Fibroblast of skin of back (primary cell): Measurements from ENCODE around the gene TRIB2.
A peak's percentile ranks its signal among the peaks of the same experiment; 100 is the strongest.

ENCODE experiments used
- DNase-seq: peaks from one replicate; pipeline ENCODE4 v3.0.0-alpha.2; 2013

Gene TRIB2

DNA sequence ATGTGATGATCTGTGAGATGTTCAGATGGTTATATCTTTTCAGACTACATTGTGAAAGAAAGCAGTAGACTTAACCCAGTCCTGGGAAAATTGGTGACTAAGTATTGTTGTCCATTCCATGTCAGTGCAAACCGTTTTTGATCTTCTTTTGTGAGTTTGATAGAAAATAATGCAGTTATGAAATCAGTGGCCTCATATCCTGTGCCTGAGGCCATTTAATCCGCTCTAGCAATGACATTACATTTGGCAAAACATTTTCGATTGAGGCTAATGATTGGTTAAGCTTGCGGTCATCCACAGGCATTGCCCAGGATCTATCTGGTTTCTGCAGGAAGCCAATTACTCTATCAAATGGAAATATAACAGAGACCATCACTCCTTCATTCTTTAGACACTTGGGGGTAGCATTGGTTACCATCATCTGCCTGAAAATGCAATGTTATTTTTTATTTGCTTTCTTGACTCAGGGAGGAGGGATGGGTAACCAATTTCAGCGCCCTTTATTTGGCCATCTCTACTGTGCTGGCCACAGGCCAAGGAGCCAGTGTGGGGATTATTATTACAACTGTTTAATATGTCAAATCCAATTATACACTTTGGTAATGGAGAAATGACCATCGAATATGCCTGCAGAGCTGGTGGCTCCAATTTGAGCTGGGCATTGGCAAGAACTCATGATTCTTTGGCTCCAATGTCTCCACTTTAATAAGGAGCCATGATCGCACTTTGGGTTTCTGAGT lies 33.6 kb downstream of the TRIB2 start:
- no peak for DNase-seq

GRCh38 chr2:12754643-12755042 lies 37.9 kb downstream of the TRIB2 start:
- no peak for DNase-seq

- DNase-seq = no peak
These were observed 38.6 kb downstream of the TRIB2 start for GRCh38 chr2:12755384-12755783.

- DNase-seq = peak; percentile 98
These were observed 42.5 kb downstream of the TRIB2 start for GRCh38 chr2:12759248-12759647.

GRCh38 chr2:12761104-12761503 lies 44.4 kb downstream of the TRIB2 start:
- peak; percentile 59 for DNase-seq

GRCh38 chr2:12762337-12762736 lies 45.6 kb downstream of the TRIB2 start:
- DNase-seq = no peak

DNA sequence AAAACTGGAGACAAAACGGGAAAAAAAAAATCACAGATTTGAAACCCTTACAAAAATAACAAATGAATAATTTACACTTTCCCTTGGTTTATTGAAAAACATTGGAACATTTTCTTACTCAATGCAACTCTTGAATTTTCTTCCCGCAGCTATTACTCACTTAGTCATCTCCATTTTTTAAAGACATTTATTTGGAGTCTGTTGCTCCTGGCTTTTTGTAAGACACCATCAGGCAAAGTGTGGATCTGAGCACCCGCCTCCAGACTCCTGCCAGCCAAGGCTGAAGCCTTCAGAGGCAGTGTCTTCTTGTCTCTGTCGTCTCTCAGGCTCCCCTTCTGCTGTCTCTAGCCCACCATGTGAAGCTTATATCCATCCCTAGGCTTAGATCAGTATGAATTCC lies 46.2 kb downstream of the TRIB2 start:
- DNase-seq = peak; percentile 57

GRCh38 chr2:12763486-12763885 lies 46.8 kb downstream of the TRIB2 start:
- DNase-seq = no peak

GRCh38 chr2:12764075-12764730 lies 47.5 kb downstream of the TRIB2 start:
- peak; percentile 67 for DNase-seq

GRCh38 chr2:12764849-12765605 lies 48.3 kb downstream of the TRIB2 start:
- peak; percentile 75 for DNase-seq

DNA sequence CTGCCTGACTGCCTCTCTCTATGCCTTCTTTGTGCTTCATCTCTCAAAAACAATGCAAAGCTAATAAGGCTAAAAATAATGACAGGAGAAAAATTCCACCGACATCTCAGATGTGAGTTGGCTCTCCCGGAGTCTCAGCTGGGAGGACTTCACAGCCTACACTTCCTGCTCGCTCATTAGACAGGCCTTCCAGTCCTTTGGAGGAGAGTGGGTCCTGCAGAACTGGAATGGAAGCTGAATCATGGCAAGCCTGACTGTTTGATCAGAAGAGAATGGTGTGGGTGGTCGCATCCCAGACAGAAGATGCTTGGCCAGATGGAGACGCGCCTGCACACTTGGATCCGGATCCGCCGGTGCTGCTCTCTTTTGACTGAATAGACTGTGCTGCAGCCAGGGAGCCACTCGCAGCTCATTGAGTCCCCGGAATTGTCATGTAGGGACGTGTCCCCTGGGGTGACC lies 49.7 kb downstream of the TRIB2 start:
- peak; percentile 88 for DNase-seq

GRCh38 chr2:12767541-12767940 lies 50.8 kb downstream of the TRIB2 start:
- DNase-seq = no peak

DNA sequence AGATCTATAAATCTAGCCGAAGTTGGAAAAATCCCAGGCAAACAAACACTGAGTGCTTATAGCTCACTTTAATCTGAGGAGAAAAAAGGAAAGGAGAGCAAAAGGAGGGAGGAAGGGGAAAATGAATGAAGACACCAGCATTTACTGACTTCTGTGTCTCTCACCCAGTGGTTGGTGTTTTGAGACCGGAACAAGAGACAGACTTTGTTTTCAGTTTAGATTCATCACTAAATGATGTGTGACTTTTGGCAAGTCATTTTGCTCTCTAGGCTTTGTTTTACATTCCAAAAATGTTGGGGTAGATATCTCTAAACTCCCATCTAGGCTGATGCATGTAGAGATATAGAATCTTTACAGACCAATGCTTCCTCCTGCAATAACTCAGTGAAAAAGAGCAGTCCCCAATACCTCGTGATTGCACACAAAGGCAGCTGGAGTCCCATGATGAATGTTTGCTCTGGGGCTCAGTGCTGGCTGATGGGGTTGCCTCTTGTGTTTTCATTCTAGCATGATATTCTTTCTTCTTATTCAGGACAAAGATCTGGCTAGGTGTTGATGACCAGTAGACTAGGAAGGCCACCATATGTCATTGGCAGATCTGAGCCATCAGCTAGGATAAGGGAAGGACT lies 51.4 kb downstream of the TRIB2 start:
- DNase-seq = no peak

GRCh38 chr2:12769492-12770105 lies 52.9 kb downstream of the TRIB2 start:
- peak; percentile 44 for DNase-seq

GRCh38 chr2:12770300-12770968 lies 53.7 kb downstream of the TRIB2 start:
- DNase-seq = no peak

DNA sequence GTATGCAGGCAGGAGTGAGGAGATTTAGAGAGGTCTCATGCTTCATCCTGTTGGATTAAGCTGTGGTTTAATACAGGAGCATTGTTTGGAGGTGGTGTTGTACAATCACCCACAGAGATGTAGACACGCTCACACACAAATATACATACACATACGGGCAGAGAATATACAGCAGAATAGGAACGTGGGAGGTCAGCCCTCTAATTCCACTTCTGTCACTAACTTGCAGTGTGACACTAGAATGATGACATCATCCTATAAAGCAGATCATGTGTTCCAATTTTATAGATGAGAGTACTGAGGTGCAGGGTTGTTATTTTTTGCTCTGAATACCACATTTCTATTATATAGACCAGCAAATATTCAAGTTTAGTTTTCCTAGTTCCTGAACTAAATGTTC lies 54.4 kb downstream of the TRIB2 start:
- DNase-seq = no peak

DNA sequence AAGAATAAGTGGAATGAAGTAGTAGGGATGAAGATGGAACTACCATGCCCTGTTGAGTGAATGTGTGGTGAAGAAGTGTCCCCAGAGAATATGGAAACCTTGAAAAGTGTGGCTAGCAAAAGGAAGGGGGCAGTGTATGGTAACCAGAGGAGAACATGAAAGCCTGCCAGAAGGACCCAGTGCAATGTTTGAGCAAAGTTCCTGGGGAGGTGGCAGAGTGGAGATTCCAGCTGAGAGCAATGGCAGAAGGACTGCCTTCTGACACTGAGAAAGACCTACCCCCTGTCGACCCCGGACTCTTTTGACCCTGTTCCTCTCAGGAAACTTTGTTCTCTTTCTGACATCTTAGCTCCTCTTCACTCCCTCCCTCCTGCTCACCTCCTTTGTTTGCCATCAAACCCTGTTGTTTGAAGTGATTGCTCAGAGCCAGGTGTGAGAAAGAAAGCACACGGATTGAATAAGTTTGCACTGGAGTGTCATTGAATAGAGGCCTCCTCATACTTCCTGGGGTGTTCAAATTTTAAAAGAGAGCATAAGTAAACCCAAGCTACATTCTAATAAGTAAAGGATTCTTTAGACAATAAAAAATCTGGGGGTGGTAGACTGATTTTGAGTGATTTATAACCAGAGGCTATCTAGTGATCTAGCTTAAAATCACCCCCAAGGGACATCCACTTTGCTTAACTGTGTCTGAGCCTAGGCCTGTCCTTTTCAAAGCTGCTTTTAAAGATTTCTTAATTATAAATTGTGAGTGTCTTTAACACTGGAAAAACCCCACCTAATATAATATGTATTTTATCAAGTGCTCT lies 57.1 kb downstream of the TRIB2 start:
- no peak for DNase-seq

DNA sequence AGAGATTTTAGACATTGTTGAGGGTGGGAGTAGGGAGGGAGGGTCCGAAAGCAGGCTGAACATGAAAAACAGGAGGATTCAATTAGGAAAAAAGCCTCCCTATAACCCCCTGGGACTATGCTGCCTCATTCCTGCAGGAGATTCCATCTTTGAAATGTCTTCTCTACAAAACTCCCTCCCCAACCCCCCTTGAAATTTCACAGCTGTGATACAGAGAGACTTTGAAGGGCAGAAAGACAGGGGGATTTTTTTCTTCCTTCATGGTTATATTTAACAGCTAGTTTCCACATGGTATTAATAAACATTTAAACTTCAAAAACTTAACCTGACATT lies 57.6 kb downstream of the TRIB2 start:
- DNase-seq = peak; percentile 83

DNA sequence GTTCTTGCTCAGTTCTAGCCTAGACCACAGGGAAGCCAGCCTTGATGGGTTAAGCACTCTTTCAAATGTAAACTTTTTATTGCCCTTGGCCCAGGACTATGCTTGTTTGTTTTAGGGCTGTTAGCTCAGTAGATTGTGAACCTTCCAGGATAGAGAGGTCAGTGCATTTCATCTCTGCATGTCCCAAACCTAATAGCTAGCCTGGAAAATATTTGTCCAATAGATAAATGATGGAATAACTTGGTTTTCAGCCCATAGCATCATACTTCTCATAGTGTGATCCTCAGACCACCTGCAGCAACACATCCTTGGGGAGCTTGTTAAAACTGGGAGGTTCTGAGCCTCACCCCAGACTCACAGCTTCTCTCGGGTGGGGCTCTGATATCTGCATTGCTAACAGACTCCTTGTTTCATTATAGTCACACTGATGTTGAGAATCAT lies 59.8 kb downstream of the TRIB2 start:
- DNase-seq = no peak

DNA sequence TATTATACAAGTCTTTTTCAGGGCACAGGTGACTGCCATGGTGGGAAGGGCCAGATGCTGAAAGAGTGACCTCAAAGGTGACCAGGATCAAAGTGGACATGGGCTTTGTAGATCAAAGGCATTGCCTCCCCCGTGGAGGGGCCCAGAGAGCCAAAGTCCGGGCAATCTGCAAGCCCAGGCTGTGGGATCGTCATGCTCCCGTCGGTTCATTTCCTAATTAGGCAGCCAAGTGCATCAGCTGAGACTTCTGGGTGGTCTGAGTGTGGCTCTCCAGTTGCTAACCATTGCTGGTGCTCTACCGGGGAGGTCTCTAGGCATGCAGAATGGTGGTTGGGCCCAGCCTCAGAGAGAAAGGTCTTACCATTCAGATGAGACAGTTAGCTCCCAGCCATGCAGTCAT lies 61.6 kb downstream of the TRIB2 start:
- no peak for DNase-seq
